ENCODE measurements around the gene INSR.
A peak's percentile ranks its signal among the peaks of the same experiment; 100 is the strongest.
"Not testable (repeated sequence)": the region's sequence is repeated elsewhere in the genome, so short reads cannot be mapped to it uniquely, and the experiment has no call there.

The INSR gene

DNA sequence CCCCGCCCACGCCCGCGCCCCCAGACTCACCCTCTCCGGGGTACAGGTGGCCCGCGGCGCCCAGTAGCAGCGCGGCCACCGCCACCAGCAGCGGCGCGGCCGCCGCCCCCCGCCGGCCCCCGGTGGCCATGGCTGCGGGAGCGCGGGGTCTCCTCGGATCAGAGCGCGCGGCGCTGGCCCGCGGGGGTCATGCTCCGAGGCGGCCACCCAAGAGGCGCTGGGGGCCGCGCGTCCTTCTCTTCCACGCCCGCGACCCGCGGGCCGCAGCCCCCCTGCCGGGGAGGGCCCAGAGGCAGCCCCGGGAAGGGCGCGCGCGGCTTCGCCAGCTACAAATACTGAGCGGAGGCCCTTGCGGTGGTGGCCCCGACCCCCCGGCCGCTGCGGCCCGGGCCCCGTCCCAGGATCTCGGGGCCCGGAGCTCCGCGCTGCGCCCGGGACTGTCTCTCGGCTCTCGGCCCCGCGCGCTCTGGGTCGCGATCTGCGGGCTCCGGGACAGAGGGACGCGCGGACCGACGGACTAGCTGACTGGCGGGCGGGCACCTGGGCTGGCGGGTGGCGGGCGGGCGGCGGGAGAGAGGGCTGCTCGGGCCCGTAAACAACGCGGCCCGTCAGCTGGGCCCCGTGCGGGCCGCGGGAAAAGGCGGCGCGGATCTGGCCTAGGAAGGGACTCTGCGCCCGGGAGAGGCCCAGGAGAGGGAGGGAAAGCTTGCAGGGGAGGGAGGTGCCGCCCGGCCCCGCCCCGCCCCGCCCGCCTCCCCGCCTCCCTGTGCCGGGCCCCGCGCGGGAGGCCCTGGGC lies at the start of gene INSR:
Gene INSR (minus strand): TSS at position 653 of the 796 bp plus-strand sequence. CDS start 523 bp downstream, at position 130.
- peak in 2 of 3 donors; percentile 13 to 49 for DNase-seq (ENCODE audit: low read depth in 3 of 3, low spot score in 1 of 3)

DNA sequence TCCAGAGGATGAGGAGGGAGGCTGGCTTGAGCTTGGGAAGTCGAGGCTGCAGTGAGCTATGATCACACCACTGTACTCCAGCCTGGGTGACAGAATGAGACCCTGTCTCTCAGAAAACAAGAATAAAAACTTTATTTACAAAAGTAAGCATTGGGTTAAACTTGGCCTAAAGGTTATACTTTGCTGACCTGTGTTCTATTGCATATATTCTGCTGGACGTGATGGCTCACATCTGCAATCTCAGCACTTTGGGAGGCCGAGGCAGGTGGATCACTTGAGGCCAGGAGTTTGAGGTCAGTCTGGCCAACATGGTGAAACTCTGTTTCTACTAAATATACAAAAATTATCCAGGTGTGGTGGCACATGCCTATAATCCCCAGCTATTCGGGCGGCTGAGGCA lies 47.9 kb upstream of the INSR start:
- no peak for DNase-seq (ENCODE audit: low read depth in 3 of 3, low spot score in 1 of 3)

DNA sequence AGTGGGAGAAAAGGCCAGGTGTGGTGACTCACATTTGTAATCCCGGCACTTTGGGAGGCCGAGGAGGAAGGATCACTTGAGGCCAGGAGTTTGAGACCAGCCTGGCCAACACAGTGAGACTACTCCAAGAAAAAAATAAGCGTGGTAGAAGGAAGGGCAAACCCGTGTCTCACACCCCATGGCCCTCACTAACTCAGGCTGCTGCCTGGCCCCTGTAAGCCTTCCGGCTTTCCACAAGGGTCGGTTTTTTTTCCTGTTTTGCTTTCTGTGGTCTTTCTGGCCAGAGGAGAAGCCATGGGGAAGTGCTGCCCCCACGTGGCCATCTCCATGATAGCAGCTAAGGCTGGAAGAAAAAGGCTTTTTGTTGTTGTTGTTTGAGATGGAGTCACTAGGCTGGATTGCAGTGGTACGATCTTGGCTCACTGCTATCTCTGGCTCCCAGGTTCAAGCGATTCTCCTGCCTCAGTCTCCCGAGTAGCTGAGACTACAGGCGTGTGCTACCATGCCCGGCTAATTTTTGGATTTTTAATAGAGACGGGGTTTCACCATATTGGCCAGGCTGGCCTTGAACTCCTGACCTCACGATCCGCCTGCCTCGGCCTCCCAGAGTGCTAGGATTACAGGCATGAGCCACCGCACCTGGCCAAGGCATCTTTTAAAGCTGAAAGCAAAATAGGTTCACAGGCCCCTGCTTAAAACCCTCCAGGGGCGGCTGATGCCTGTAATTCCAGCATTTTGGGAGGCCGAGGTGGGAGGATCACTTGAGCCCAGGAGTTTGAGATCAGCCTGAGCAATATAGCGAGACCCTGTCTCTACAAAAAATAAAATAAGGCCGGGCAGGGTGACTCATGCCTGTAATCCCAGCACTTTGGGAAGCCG lies 47.0 kb upstream of the INSR start:
- peak; percentile 50 to 90 (median 73) for DNase-seq (ENCODE audit: low read depth in 3 of 3, low spot score in 1 of 3)

- no peak for DNase-seq (ENCODE audit: low read depth in 3 of 3, low spot score in 1 of 3)
Observed at GRCh38 chr19:7337380-7338194, 43.4 kb upstream of the INSR start.

DNA sequence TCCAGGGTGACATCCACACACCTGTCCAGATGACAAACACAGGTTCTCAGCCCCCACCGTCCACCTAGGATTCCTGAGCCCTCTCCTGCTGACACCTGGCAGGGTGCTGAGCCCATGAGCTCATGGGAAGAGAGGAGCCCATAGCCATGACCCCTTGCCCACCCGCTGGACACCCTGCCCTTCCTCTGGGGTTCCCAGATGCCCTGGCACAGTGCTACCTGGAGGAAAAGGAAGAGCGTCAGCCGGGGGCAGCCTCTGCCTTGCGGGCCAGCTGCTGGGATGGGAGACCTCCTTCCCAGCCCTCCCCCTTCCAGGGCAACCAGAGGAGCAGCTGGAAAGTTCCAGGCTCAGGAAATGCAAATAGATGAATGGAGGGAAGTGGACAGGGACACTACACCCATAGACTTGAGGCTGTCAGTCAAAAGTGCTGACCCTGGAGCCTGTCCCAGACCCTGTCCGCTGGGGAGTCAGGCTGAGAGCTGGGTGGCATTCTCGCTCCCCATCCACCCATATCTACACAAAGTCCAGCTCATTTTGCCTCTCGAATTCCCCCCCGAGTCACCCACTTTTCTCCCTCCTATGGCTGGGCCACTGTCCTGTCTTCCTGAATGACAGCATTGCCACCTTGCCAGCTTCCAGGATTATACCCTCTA lies 42.2 kb upstream of the INSR start:
- DNase-seq (ENCODE audit: low read depth in 3 of 3, low spot score in 1 of 3) = no peak

DNA sequence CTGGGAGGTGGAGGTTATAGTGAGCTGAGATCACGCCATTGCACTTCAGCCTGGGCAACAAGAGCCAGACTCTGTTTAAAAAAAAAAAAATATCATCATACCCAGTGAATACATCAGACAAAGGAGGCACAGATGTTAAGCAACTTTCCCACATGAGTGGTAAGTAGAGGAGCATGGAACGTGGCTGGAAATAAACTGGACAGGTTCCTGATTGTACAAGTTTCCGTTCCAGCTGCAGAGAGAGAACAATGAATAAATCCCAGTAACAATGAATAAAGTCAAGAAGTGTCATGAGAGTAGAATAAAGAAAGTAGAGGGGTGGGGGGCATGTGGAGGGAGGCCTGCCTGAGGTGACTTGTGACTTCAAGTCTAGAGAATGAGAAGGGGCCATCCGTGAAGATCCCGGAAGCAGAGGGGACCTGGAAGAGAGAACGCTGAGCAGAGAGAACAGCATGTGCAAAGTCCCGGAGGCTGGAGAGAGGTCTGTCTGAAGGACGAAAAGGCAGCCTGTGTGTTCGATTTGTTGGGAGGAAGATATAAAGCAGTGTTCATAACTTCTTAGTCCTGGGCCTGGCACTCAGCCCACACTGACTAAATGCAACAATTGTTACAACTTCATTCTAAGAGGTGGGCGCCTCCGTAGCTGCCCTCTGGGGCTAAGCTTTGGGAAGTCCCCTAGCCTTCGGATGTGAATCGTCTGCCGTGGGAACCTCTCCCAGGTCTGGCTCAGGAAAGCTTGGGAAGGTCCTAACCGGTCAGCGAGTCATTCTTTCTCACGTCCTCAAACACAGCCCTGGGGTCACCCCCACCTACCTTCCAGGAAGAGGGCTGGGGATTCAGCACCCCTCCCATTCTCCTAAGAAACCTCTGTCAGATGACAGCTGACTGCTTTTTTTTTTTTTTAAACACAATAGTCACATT lies 39.2 kb upstream of the INSR start:
- no peak for DNase-seq (ENCODE audit: low read depth in 3 of 3, low spot score in 1 of 3)

DNA sequence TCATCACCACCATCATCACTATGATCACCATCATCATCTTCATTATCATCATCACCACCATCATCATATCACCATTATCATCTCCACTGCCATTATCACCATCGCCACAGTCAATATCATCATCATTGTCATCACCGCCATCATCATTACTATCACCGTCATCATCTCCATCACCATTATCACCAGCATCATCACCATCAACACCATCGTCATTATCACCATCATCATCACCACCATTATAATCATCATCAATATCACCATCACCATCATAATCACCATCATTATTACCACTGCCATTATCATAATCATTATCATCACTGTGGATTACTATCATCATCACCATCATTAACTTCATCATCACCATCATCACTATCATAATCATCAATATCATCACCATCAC lies 37.2 kb upstream of the INSR start:
- no peak for DNase-seq (ENCODE audit: low read depth in 3 of 3, low spot score in 1 of 3)

DNA sequence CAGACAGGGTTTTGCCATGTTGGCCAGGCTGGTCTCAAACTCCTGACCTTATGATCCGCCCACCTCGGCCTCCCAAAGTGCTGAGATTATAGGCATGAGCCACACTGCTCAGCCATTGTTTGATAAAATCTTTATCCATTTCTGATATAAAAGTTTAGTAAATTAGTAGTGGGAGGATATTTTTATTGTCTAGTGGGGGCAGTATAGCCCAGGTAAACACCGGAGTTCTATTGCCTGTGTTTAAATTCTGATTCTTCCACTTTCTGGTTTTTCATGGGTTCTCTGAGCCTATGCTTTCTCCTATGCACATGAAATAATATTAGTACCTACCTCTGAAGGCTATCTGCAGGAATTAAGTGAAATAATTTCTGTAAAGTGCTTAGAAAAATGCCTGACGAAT lies 34.4 kb upstream of the INSR start:
- DNase-seq (ENCODE audit: low read depth in 3 of 3, low spot score in 1 of 3) = no peak

- no peak for DNase-seq (ENCODE audit: low read depth in 3 of 3, low spot score in 1 of 3)
Observed at GRCh38 chr19:7327802-7328201, 33.6 kb upstream of the INSR start.

- no peak for DNase-seq (ENCODE audit: low read depth in 3 of 3, low spot score in 1 of 3)
Observed at GRCh38 chr19:7326105-7326877, 32.1 kb upstream of the INSR start.

DNA sequence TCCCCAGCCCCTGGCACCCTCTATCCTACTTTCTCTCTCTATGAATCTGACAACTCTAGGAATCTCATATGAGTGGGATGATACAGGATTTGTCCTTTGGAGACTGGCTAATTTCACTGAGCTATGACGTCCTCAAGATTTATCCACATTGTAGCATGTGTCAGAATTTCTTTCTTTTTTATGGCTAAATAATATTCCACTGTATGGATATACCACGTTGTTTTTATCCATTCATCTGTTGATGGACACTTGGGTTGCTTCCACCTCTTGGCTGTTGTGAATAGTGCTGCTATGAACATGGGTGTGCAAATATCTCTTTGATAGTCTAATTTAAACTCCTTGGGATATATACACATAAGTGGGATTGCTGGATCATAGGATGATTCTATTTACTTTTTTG lies 24.0 kb upstream of the INSR start:
- no peak for DNase-seq (ENCODE audit: low read depth in 3 of 3, low spot score in 1 of 3)

DNA sequence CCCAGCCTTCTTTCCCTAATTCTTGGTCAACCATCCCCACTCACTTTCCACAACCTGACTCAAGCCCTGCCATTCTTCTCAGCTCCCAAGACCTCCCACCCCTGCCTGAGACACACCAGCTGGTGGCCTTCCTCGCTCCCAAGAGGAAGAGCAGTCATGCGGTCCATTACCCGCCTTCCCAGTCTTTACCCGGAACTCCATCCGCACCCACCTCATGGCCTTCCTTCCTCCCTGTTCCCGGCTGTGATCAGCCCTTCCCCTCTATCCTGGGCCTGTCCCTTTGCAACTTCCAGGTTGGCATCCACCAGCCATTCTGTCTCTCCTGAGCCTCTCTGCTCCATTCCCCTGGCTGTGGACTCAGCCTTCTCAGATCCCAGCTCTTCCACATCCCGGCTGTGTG lies 18.6 kb upstream of the INSR start:
- DNase-seq (ENCODE audit: low read depth in 3 of 3, low spot score in 1 of 3) = no peak

DNA sequence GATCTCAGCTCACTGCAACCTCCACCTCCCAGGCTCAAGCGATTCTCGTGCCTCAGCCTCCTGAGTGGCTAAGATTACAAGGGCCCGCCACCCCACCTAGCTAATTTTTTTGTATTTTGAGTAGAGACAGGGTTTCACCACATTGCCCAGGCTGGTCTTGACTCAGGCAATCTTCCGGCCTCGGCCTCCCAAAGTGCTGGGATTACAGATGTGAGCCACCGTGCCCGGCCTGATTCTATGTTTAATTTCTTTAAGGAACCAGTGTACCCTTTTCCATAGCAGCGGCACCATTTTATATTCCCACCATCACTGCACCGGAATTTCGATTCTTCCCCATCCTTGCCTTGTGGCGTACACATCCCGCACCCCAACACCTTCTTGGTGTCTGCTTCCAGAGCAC lies 17.7 kb upstream of the INSR start:
- DNase-seq (ENCODE audit: low read depth in 3 of 3, low spot score in 1 of 3) = no peak

- not testable (repeated sequence) for DNase-seq (ENCODE audit: low read depth in 3 of 3, low spot score in 1 of 3)
Observed at GRCh38 chr19:7308327-7308726, 14.1 kb upstream of the INSR start.

GRCh38 chr19:7307590-7308218 lies 13.5 kb upstream of the INSR start:
- DNase-seq (ENCODE audit: low read depth in 3 of 3, low spot score in 1 of 3) = no peak

GRCh38 chr19:7304200-7304599 lies 10.0 kb upstream of the INSR start:
- no peak for DNase-seq (ENCODE audit: low read depth in 3 of 3, low spot score in 1 of 3)

DNA sequence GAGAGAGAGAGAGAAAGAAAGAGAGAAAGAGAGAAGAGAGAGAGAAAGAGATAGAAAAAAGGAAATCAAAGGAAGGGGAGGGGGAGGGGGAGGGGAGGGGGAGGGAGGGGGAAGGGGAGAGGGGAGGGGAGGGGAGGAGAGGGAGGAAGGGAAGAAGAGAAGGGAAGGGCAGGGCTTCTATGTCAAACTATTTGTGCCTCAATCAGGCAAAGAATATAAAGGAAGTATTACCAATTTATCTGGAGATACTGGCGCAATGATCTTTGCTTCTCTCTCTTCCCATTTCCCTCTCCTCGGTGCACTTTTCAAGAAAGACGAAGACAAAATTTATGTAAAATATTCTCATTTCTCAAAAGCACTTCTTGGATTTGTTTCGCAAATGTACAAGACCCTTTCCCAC lies 9.3 kb upstream of the INSR start:
- no peak for DNase-seq (ENCODE audit: low read depth in 3 of 3, low spot score in 1 of 3)

DNA sequence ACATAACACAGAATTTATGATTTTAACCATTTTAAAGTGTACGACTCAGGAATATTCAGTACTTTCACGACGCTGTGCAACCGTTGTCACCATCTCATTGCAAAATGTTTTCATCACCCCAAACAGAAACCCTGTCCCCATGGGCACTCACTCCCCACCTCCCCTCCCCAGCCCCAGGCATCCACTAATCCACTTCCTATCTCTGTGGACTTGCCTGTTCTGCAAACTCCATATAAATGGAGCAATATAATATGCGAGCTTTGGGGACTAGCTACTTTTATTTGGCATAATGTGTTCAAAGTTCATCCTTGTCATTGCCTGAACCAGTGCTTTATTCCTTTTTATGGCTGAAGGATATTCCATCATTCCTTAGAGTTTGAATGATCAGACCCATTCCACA lies 7.3 kb upstream of the INSR start:
- no peak for DNase-seq (ENCODE audit: low read depth in 3 of 3, low spot score in 1 of 3)

DNA sequence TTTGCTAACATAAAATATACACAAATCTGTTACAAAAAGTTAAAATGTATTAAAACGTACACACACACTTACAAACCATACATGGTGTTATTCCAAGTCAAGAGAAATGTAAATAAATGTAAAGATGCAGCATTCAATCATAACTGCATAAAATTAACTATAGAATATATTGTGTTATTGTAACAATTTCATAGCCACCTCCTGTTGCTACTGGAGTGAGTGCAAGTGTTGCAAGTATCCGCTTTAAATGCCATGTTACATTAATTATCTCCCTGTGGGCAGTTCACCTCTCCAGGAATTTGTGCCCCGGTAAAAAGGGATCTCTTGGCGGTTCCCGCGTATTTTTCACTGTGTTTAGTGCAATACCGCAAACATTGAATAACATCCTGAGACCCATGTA lies 3.5 kb upstream of the INSR start:
- DNase-seq (ENCODE audit: low read depth in 3 of 3, low spot score in 1 of 3) = no peak
